ENCODE data around the gene SPON2.
"Not testable (repeated sequence)": the region's sequence is repeated elsewhere in the genome, so short reads cannot be mapped to it uniquely, and the experiment has no call there.

The SPON2 gene

GRCh38 chr4:1139860-1140259, 32.5 kb downstream of the SPON2 start:
- no peak for DNase-seq

DNA sequence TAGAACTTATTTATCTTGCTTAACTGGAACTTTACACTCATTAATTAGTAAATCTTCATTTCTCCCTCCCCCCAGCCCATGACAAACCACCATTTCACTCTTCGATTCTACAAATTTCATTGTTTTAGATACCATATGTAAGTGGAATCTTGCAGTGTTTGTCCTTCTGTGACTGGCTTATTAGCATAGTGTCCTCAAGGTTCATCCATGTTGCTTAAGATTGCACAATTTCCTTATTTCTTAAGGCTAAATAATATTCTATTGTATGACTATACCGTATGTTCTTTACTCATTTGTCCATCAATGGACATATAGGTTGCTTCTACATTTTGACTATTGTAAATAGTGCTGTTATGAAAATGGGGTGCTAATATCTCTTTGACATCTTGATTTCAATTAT, 34.5 kb downstream of the SPON2 start:
- DNase-seq = no peak

DNA sequence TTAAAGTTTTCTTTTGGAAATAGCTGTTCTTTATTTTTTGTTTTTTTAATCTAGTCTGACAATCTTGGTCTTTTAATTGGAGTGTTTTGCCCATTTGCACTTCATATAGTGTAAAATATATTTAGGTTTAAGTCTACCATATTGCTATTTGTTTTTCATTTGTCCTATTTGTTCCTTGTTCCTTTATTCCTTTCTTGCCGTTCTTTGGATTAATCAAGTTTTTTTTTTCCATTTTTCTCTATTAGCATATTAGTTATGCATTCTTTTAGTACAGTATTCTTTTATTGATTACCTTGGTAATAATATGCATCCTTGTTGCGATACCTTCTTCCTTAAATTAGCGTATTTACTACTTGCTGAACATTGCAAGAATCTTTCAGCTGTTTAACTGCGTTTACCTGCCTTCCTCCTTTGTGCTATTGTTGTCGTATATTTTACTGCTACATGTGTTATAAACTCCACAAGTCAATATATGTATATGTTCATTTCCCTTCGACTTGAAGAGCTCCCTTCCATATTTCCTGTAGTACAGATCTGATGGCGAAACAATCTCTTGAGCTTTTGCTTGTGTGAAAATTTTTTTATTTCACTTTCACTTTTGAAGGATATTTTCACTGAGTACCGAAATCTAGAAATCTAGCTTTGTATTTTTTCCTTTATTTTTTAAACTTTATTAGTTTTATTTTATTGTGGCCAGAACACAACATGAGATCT, 35.2 kb downstream of the SPON2 start:
- no peak for DNase-seq

GRCh38 chr4:1136048-1136447, 36.3 kb downstream of the SPON2 start:
- DNase-seq = no peak

DNA sequence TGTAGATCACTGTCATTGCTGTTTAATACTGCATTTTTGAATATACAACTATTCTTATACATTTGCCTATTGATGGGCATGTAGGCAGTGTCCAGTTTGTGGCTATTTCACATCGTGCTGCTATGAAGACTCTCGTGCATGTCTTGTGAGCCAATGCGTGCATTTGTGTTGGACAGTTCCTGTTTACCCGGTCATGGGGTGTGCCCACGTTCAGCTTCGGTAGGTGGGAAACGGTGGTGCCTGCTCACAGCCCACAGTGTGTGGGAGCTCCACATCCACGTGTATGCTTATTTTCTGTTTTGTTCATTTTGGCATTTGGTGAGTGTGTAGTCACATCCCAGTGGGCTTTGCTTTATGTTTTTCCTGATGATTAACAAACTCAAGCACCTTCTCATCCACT, 39.4 kb downstream of the SPON2 start:
- no peak for DNase-seq

DNA sequence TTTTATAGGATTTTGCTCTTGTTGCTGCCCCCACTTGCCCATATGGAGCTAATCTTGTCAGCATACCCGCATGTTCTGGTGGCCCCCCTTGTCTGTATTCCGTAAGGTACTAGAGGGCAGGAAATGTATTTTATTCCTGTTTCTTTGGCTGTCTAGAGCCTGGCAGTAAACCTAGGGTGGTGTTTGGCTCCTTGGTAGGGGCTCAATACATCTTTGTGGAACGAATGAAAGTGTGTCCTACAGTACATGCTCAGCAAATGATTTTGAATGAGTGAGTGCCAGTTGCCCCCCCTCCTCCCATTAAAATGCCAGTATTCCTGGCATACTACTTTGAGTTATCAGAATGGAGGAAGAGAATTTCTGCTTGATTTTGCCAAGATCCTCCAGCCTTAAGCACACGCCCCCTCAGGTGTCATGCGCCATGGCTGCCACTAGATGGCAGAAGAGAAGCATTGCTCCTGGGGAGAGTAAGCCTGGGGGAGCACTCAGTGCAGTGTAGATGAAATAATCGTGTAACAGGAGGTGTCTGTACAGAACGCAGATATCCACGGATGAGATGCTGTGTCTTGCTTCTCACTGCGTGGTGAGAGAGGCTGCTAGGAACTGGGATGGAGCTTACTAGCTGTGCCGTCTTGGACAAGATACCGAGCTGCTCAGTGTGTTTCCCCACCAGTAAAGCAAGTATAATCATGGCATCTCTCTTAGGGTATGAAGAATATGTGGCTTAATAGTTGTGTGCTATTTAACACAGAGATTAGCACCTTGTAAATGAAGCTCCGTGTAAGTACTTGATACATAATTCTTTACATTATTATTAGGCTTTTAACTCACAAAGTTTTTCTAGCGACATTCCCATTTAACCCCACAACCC, 41.8 kb downstream of the SPON2 start:
- no peak for DNase-seq

GRCh38 chr4:1126506-1126905, 45.9 kb downstream of the SPON2 start:
- DNase-seq = no peak

DNA sequence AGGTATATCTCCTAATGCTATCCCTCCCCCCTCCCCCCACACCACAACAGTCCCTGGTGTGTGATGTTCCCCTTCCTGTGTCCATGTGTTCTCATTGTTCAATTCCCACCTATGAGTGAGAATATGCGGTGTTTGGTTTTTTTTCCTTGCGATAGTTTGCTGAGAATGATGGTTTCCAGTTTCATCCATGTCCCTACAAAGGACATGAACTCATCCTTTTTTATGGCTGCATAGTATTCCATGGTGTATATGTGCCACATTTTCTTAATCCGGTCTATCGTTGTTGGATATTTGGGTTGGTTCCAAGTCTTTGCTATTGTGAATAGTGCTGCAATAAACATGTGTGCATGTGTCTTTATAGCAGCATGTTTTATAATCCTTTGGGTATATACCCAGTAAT, 46.9 kb downstream of the SPON2 start:
- DNase-seq = not testable (repeated sequence)

GRCh38 chr4:1124818-1125217, 47.6 kb downstream of the SPON2 start:
- DNase-seq = no peak

DNA sequence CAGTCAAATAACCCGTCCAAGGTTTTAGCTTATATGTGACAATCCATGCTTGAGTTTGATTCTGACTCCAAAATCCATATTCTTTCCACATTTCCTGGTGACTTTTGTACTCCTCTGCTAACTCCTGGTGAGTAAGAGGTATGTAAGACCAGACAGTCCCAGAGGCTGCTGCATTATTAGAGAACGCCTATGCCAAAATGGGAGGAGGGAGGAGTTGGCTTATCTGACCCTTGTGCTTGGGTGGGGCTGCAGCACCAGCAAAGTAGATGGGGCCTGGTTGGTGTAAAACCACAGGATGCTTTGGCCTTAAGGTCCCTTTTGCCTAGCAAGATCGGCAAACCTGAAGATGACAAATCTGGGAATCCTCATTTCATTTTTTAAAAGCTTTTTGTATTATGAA, 49.9 kb downstream of the SPON2 start:
- DNase-seq = no peak

Data from activated gamma-delta T cell (primary cell).